Urothelium cell line (cell line): Measurements from ENCODE around the gene PRRT1.
"Not testable (repeated sequence)": the region's sequence is repeated elsewhere in the genome, so short reads cannot be mapped to it uniquely, and the experiment has no call there.

Experiments
- DNase-seq: peaks from one replicate; pipeline ENCODE4 v3.0.0; 2011; ENCODE audit warnings: low spot score, mixed read lengths
- FAIRE-seq: peaks from 2 replicates; lab custom pipeline; 2011; peaks lifted over from hg19 to GRCh38; lab: Jason Lieb, UNC

Gene PRRT1

DNA sequence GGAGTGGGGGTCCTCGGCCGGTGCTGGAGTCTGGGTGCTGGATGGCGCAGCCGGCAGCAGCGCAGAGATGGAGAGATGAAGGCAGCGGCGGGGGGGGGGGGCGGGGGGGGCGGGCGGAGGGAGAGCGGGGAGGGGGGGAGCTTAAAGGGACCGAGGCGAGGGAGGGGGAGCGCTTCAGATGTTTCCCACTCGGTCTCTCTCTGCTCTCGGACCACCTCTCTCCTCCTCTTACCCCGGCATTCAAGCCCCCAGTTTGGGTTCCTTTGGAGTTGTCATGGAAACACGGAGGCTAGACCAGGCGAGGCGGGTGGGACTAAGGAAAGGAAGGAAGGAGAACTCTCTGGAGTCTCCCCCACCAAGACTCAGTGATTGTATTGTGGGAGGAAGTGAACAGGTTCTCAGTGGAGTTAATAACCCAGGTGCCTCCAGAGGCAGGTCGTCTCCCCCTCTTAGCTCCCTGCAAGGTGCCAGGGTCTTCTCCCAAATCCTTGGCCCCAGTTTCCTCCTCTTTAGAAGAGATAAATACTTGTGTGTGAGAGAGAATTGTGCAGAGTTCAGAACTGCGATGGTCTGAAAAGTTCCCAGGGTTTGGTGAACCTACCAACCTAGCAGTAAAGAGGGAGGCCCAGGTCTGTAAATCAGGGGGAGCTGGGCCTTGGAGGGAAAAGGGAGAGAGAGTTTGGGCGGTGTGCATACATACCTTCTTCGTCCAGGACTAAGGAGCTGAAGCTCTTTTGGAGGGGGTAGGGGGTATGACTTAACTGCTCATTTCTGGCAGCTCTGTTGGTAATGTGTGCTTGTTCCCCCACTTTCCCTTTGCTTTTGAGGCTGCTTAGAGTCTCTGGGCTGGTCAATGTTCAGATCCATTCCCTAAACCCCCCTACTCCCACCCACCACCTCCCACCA lies at the start of gene PRRT1:
PRRT1 (minus strand) TSS at position 77 of the 906 bp plus-strand sequence. CDS start 112 bp downstream, outside the sequence.
- DNase-seq (peak; percentile 52), FAIRE-seq (no peak)

- FAIRE-seq (no peak), DNase-seq (no peak)
Measured at GRCh38 chr6:32200711-32201475, 49.2 kb upstream of the PRRT1 start.

- FAIRE-seq (no peak), DNase-seq (no peak)
Measured at GRCh38 chr6:32198866-32199265, 47.1 kb upstream of the PRRT1 start.

GRCh38 chr6:32198345-32198696 lies 46.6 kb upstream of the PRRT1 start:
- FAIRE-seq = no peak

DNA sequence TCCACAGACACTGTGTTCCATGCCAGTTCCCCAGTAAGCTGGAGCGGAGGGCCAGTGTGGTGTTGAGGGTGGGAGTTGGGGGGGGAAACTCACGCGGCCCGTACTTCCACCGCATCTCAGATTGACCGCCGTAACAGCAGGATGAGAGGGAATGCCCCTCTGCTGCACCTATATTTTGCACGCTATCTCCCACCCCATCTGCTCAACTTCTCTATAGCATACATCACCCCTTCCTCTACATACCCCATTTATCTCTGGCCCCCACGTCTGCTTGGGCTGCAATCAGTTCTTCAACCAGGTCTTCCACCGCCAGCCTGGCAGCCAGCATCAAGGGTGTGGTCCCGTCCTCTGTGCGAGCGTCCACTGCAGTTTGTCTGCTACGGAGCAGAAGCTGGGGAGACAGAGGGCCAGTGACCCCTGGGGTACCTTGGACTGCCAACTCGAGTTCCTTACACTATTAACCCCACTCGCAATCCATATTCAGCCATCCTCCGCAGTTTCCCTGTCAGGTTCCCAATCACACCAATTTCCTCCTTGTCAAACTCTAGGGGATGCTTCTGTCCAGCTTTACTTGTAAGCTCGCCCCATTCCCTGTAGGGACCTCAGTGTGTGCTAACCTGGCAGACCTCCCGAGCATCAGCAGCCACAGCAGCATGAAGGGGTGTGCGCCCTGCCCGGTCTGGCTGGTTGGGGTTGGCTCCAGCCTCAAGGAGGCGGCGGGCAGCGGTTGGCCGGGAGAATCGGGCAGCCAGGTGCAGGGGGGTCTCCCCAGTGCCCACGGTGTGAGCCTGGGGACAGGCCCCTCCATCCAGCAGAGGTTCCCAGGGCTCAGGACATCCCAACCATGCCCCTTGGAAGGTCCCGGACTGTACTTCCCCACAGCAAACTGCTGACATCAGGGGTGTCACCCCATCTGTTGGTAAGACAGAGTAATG lies 45.2 kb upstream of the PRRT1 start:
- FAIRE-seq = peak; percentile 68
- DNase-seq = no peak

More at GRCh38 chr6:32198345-32198696, 46.6 kb upstream of the PRRT1 start:
- DNase-seq = no peak

GRCh38 chr6:32195902-32196681 lies 44.4 kb upstream of the PRRT1 start:
- FAIRE-seq = no peak

DNA sequence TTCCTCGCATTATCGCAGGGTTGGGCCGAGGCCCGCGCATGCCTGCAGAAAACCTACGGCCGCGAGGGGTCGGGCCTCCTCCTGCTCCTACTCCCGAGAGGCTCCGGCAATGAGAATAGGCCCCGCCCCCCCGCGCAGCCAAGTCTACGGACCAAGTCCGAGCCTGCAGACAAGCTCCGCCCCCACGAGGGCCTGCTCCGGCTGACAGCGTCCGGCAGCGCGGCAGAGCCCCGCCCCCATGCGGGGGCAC lies 43.8 kb upstream of the PRRT1 start:
- FAIRE-seq = no peak
- peak; percentile 98 for DNase-seq

More at GRCh38 chr6:32195902-32196681, 44.4 kb upstream of the PRRT1 start:
- DNase-seq = peak; percentile 91

DNA sequence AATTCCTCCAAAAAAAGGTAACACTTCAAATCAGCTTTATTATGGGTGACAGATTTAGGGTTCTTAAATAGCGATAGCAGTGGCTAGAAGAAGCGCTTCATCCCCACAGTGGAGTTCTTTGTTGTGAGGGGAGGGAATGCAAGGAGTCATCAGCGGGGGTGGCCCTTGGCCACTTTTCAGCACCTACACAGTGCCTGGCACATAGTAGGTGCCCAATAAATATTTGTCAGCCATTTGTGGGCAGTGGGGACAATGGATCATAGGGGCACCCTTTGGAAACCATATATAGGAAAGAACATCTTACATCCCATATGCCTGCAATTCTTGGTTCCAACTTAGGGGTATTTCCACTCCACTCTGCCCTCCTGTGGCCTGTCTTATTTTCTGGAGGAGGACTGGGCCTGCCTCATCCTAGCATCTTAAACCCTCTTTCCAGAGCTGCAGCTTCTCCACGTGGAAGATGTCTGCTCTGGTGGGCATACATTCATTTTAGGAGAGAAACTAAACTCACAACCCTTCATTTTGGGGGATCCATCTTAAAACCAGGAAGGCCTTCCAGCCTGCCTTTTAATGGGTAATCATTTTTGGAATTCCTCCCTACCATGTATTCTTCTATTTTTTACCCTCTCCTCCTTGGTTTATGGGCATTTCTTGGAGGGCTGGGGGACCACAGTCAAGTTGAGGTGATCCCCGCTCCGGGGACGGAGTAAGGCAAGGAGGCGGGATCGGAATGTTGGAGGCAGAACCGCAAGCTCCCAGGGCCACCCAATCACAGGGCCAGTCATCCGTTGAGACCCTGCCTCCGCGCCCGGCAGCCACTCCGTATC lies 43.3 kb upstream of the PRRT1 start:
- DNase-seq = no peak
- FAIRE-seq = peak; percentile 40

- FAIRE-seq (no peak), DNase-seq (no peak)
Measured at GRCh38 chr6:32194388-32194787, 42.6 kb upstream of the PRRT1 start.

- DNase-seq, FAIRE-seq: not testable (repeated sequence)
Measured at GRCh38 chr6:32193096-32193495, 41.4 kb upstream of the PRRT1 start.

DNA sequence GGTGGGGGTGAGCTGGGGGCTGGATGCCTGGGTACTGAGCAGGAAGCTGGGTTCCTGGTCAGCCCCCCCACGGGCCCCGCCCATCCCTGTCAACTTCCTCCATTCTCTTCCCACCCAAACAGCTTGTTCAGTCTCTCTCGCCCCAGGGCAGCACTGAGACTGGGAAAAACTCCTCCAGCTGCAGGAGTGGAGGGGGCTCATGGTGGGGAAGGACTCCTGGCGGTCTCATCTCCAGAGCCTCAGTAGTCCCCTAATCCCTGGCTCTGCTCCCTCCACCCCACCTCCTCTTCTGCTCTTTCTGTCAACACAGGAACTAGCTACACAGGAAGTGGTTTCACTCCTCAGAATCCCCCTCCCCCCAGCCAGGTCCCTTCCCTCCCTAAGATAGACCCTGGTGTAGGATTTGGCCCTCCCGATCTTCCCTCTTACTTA lies 40.9 kb upstream of the PRRT1 start, which contains the start of gene GPSM3:
GPSM3 (minus strand) TSS at position 36 of the 432 bp plus-strand sequence. CDS start 130 bp downstream, outside the sequence.
- no peak for FAIRE-seq
- DNase-seq = no peak

GRCh38 chr6:32191696-32192607 lies 40.2 kb upstream of the PRRT1 start:
- FAIRE-seq = no peak

GRCh38 chr6:32190911-32191677 lies 39.4 kb upstream of the PRRT1 start:
- DNase-seq (no peak), FAIRE-seq (no peak)

More at GRCh38 chr6:32191696-32192607, 40.2 kb upstream of the PRRT1 start:
- no peak for DNase-seq

GRCh38 chr6:32190054-32190851 lies 38.5 kb upstream of the PRRT1 start, which contains the start of gene PBX2:
TSS of gene PBX2 (minus strand) at chr6:32190202. CDS start at chr6:32189915, 287 bp downstream.
- DNase-seq = peak; percentile 82
- no peak for FAIRE-seq

GRCh38 chr6:32189742-32190053 lies 38.0 kb upstream of the PRRT1 start:
- no peak for DNase-seq
- no peak for FAIRE-seq

DNA sequence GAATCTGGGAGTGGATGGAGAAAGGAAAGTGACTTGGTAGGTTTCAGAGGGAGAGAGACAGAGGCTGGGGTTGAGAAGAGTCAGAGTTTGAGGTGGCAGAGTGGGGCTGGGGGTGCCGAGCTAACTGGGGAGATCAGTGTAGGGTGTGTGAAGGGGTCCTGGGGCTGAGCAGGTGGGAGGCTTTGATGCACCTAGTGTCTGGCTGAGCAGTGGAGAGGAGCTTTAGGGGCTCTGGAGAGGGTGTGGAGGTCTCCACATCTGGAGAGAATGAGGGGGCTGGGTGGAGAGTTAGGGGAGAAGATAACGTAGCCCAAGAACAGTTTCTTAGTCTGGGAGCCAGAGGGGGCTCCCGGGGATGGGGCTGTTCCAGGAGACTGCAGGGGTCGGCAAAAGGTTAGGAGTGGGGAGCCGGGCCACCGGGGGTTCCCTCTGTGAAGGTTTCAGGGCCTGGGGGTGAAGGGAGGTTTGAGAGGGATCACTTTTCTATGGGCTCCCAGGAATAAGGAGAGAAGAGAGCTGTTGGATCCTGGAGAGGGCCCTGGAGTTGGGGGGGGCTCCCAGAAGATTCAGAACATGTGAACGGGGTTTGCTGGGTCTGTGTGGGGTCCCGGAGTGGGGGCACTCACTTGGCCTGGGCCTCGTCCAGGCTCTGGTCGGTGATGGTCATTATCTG lies 37.5 kb upstream of the PRRT1 start:
- DNase-seq = no peak
- no peak for FAIRE-seq
